ENCODE data around the gene NR3C1.

Gene NR3C1

DNA sequence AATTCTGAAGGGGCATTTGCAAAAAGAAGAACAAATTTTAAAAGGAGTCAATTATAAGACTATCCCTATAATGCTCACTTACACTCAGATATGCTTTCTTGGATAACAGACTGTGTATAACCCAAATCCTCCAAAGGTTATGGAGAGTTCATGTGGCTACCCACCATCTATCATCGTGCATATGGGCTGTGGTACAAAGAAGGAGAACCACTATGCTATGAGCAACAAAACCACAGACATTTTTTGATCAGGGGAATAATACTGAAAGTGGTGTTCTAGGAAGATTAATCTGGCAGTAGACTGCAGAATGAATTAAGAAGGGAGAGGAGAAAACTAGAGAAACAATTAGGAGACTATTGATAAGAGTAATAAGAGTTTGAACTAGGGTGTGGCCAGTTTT, 16.8 kb downstream of the NR3C1 start:
- Histone ChIP-seq H3K4me1 (ENCODE audit: control insufficient read depth, insufficient read depth, low read length, poor library complexity, severe bottlenecking) (peaks cover 15% of the 10 kb centered on the region), H3K36me3 (ENCODE audit: control insufficient read depth, insufficient read depth, low read length) (peaks cover 19% of the 10 kb centered on the region), H3K27ac (ENCODE audit: insufficient read depth, low read length, poor library complexity, severe bottlenecking) (no peak overlapping the region), H3K27me3 (replicated peaks; ENCODE audit: control insufficient read depth, insufficient read depth, low read length, poor library complexity, severe bottlenecking) (no peaks in the 10 kb centered on the region), H3K9me3 (ENCODE audit: control insufficient read depth, low read length) (peaks cover 15% of the 10 kb centered on the region), H3K4me3 (ENCODE audit: insufficient read depth, low read depth, low read length, poor library complexity, severe bottlenecking) (no peak overlapping the region)
- no peak for DNase-seq

DNA sequence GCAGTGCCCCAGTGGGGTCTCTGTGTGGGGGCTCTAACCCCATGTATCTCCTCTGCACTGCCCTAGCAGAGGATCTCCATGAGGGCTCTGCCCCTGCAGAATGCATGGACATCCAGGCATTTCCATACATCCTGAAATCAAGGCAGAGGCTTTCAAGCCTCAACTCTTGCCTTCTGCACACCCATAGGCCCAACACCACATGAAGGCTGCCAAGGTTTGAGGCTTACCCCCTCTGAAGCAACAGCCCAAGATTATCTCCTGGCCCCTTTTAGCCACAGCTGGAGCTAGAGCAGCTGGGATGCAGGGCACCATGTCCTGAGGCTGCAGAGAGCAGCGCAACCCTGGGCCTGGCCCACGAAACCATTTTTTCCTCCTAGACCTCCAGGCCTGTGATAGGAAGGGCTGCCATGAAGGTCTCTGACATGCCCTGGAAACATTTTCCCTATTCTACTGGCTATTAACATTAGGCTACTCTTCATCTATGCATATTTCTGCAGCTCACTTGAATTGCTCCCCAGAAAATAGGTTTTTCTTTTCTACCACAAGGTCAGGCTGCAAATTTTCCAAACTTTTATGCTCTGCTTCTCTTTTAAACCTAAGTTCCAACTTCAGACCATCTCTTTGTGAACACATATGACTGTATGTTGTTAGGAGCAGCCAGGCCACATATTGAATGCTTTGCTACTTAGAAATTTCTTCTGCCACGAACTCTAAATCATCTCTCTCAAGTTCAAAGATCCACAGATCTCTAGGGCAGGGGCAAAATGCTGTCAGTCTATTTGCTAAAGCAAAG, 18.4 kb downstream of the NR3C1 start:
- Histone ChIP-seq H3K27ac (ENCODE audit: insufficient read depth, low read length, poor library complexity, severe bottlenecking) (no peak overlapping the region), H3K4me1 (ENCODE audit: control insufficient read depth, insufficient read depth, low read length, poor library complexity, severe bottlenecking) (peaks cover 5% of the 10 kb centered on the region), H3K9me3 (ENCODE audit: control insufficient read depth, low read length) (peaks cover 15% of the 10 kb centered on the region), H3K27me3 (replicated peaks; ENCODE audit: control insufficient read depth, insufficient read depth, low read length, poor library complexity, severe bottlenecking) (no peaks in the 10 kb centered on the region), H3K4me3 (ENCODE audit: insufficient read depth, low read depth, low read length, poor library complexity, severe bottlenecking) (no peak overlapping the region), H3K36me3 (ENCODE audit: control insufficient read depth, insufficient read depth, low read length) (peaks cover 19% of the 10 kb centered on the region)
- no peak for DNase-seq

DNA sequence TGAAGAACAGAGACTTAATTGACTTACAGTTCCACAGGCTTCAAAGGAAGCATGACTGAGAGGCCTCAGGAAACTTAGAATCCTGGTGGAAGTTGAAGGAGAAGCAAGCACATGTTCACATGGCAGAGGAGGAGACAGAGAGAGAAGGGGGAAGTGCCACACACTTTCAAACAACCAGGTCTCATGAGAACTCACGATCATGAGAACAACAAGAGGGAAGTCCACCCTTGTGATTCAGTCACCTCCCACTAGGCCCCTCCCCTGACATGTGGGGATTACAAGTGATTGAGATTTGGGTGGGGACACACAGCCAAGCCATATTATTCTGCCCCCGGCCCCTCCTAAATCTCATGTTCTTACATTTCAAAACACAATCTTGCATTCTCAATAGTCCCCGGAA, 19.5 kb downstream of the NR3C1 start:
- Histone ChIP-seq H3K9me3 (ENCODE audit: control insufficient read depth, low read length) (peaks cover 15% of the 10 kb centered on the region), H3K36me3 (ENCODE audit: control insufficient read depth, insufficient read depth, low read length) (peaks cover 19% of the 10 kb centered on the region), H3K27ac (ENCODE audit: insufficient read depth, low read length, poor library complexity, severe bottlenecking) (no peak overlapping the region), H3K4me1 (ENCODE audit: control insufficient read depth, insufficient read depth, low read length, poor library complexity, severe bottlenecking) (peaks cover 5% of the 10 kb centered on the region), H3K27me3 (replicated peaks; ENCODE audit: control insufficient read depth, insufficient read depth, low read length, poor library complexity, severe bottlenecking) (no peaks in the 10 kb centered on the region), H3K4me3 (ENCODE audit: insufficient read depth, low read depth, low read length, poor library complexity, severe bottlenecking) (no peak overlapping the region)
- DNase-seq, result no peak

DNA sequence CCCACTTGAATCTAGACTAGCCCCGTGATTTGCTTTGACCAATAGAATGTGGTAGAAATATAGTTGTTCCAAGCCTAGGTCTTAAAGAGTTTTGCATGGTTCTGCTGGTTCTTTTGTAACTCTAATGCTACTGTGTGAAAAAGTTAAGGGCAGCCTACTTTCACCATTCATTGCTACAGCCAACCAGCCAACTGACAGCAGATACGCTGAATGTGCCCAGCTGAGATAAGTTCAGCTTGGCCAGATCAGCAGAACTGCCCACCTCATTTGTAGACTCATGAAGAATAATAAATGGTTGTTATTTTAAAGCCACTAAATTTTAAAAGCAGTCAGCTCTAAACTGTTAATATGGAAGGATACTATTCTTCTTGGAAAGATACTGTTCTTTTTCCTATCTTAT, 23.9 kb downstream of the NR3C1 start:
- H3K27me3 ChIP-seq (replicated peaks; ENCODE audit: control insufficient read depth, insufficient read depth, low read length, poor library complexity, severe bottlenecking), result no peaks in the 10 kb centered on the region
- no peak for DNase-seq
- H3K4me3 ChIP-seq (ENCODE audit: insufficient read depth, low read depth, low read length, poor library complexity, severe bottlenecking), result no peak overlapping the region
- no peaks in the 10 kb centered on the region for H3K9me3 ChIP-seq (ENCODE audit: control insufficient read depth, low read length)
- H3K36me3 ChIP-seq (ENCODE audit: control insufficient read depth, insufficient read depth, low read length), result peaks cover 5% of the 10 kb centered on the region
- H3K27ac ChIP-seq (ENCODE audit: insufficient read depth, low read length, poor library complexity, severe bottlenecking), result no peak overlapping the region
- H3K4me1 ChIP-seq (ENCODE audit: control insufficient read depth, insufficient read depth, low read length, poor library complexity, severe bottlenecking), result peaks cover 6% of the 10 kb centered on the region

DNA sequence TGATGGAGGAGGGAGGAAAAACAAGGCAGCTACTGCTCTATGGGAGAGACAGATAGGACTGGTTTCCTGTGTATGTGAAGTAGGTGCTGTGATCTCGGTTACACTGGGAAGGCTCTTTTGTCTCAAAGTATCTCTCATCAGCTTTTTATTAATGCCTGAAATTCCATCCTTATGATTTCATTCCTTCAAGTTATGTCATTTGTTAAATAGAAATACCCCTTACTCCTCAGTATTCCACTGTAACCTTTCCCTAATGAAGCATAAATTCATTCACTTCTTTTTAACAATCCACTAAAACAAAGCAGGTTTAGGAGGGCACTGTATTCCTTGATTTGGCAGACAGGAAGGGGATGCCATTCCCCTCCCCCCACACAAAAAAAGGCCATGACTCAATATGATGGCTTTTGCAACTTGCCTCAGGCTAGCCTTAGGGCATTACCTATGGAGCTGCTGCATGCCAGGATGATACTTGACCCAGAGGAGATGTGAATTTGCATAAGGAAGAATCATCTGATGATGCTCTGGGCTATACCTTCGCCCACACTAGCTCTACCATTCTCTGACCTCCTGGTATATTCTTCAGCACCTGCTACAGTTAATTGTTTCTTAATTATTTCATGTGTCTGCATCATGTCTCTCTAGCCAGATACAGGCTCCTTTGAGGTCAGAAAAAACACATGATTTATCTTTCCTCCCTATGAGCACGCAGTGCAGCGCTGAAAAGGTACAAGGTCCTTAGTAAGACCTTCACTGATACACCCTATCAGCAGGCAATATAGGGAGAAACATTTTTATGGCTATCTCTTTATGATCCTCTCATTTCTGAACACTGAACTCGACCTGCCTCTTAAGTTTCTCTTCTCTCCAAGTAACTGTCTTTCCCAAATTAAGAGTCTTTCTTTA, 26.3 kb downstream of the NR3C1 start:
- DNase-seq, result no peak
- peaks cover 6% of the 10 kb centered on the region for H3K4me1 ChIP-seq (ENCODE audit: control insufficient read depth, insufficient read depth, low read length, poor library complexity, severe bottlenecking)

DNA sequence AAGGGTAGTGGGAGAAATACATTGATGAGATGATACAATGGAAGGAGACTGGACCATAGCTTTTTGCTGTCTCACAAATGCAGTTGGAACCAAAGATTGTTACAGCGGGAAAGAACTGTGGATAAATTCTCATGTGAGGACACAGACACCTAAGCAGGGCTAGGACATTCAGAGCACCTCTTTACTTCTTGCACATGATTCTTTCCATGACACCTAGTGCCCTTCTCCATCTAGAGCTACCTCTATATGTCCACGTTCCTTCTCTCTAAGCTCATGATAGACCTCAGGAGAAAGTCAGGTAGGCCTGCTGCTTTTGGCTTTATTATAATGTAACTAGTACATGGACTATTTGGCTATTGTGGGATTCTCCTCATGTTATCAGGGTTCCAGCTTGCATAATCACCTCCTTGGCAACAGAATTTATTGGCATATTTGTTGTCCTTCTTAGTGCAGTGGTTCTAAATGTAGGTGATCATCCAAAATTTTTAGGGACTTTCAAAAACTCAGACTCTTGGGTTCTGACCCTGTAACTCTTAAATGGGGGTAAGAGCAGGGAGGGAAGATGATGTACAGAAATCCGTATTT, 27.2 kb downstream of the NR3C1 start:
- no peak overlapping the region for H3K4me3 ChIP-seq (ENCODE audit: insufficient read depth, low read depth, low read length, poor library complexity, severe bottlenecking)
- no peaks in the 10 kb centered on the region for H3K27me3 ChIP-seq (replicated peaks; ENCODE audit: control insufficient read depth, insufficient read depth, low read length, poor library complexity, severe bottlenecking)
- H3K36me3 ChIP-seq (ENCODE audit: control insufficient read depth, insufficient read depth, low read length), result no peaks in the 10 kb centered on the region
- H3K9me3 ChIP-seq (ENCODE audit: control insufficient read depth, low read length), result no peaks in the 10 kb centered on the region
- peaks cover 6% of the 10 kb centered on the region for H3K4me1 ChIP-seq (ENCODE audit: control insufficient read depth, insufficient read depth, low read length, poor library complexity, severe bottlenecking)
- H3K27ac ChIP-seq (ENCODE audit: insufficient read depth, low read length, poor library complexity, severe bottlenecking), result no peak overlapping the region
- no peak for DNase-seq

More for the DNA sequence above, 26.3 kb downstream of the NR3C1 start:
- no peaks in the 10 kb centered on the region for H3K9me3 ChIP-seq (ENCODE audit: control insufficient read depth, low read length)
- no peak overlapping the region for H3K4me3 ChIP-seq (ENCODE audit: insufficient read depth, low read depth, low read length, poor library complexity, severe bottlenecking)
- H3K27me3 ChIP-seq (replicated peaks; ENCODE audit: control insufficient read depth, insufficient read depth, low read length, poor library complexity, severe bottlenecking), result no peaks in the 10 kb centered on the region
- no peak overlapping the region for H3K27ac ChIP-seq (ENCODE audit: insufficient read depth, low read length, poor library complexity, severe bottlenecking)
- no peaks in the 10 kb centered on the region for H3K36me3 ChIP-seq (ENCODE audit: control insufficient read depth, insufficient read depth, low read length)

DNA sequence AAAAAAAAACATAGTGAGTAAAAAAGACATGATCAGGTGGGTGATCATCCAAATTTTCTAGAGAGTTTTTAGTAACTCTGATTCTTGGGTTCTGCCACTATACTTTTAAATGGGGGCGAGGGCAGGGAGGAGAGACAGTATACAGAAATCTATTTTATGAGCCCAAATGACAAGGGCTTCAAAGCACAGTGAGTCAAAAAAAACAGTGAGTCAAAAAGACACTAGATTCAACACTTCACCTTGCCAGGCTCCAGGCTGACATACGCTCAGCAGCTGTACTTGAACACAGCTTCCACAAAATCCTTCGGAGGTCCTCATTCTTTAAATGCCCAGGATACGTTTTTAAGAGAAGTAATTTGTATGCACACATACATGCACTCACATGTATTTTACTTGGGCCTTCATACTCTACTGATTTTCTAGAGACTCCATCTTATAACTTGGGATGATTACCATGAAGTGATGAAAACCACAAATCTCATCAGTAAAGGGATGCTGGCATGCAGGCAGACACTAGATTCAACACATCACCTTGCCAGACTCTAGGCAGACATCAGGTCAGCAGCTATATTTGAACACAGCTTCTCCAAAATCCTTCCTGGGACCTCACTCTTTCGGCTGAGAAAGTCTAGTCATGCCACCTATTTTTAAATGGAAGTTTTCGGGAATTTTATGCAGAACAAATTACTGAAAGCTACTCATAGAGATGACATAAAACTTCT, 28.8 kb downstream of the NR3C1 start:
- no peaks in the 10 kb centered on the region for H3K27me3 ChIP-seq (replicated peaks; ENCODE audit: control insufficient read depth, insufficient read depth, low read length, poor library complexity, severe bottlenecking)
- peaks cover 6% of the 10 kb centered on the region for H3K4me1 ChIP-seq (ENCODE audit: control insufficient read depth, insufficient read depth, low read length, poor library complexity, severe bottlenecking)
- no peak overlapping the region for H3K27ac ChIP-seq (ENCODE audit: insufficient read depth, low read length, poor library complexity, severe bottlenecking)
- DNase-seq, result no peak
- H3K4me3 ChIP-seq (ENCODE audit: insufficient read depth, low read depth, low read length, poor library complexity, severe bottlenecking), result no peak overlapping the region
- H3K36me3 ChIP-seq (ENCODE audit: control insufficient read depth, insufficient read depth, low read length), result no peaks in the 10 kb centered on the region
- H3K9me3 ChIP-seq (ENCODE audit: control insufficient read depth, low read length), result no peaks in the 10 kb centered on the region

DNA sequence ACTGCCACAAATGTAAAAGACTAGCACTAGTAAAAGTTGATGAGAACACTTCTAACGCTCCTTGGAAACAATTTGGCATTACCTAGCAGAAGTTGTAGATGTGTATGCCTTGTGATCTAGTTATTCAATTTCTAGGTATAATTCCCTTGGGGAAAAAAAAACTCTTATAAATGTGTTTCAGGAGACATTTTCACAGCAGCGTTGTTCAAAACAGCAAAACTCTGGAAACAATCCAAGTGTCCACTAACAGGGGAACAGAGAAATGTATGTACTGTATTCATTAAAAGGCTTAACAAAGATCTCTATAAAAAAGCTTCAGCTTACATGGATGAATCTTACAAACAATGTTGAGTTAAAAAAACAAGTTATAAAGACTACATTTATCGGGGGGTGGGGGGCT, 30.4 kb downstream of the NR3C1 start:
- H3K9me3 ChIP-seq (ENCODE audit: control insufficient read depth, low read length), result no peaks in the 10 kb centered on the region
- no peaks in the 10 kb centered on the region for H3K27me3 ChIP-seq (replicated peaks; ENCODE audit: control insufficient read depth, insufficient read depth, low read length, poor library complexity, severe bottlenecking)
- H3K4me1 ChIP-seq (ENCODE audit: control insufficient read depth, insufficient read depth, low read length, poor library complexity, severe bottlenecking), result peaks cover 6% of the 10 kb centered on the region
- H3K27ac ChIP-seq (ENCODE audit: insufficient read depth, low read length, poor library complexity, severe bottlenecking), result no peak overlapping the region
- DNase-seq, result no peak
- H3K4me3 ChIP-seq (ENCODE audit: insufficient read depth, low read depth, low read length, poor library complexity, severe bottlenecking), result no peak overlapping the region
- H3K36me3 ChIP-seq (ENCODE audit: control insufficient read depth, insufficient read depth, low read length), result no peaks in the 10 kb centered on the region

DNA sequence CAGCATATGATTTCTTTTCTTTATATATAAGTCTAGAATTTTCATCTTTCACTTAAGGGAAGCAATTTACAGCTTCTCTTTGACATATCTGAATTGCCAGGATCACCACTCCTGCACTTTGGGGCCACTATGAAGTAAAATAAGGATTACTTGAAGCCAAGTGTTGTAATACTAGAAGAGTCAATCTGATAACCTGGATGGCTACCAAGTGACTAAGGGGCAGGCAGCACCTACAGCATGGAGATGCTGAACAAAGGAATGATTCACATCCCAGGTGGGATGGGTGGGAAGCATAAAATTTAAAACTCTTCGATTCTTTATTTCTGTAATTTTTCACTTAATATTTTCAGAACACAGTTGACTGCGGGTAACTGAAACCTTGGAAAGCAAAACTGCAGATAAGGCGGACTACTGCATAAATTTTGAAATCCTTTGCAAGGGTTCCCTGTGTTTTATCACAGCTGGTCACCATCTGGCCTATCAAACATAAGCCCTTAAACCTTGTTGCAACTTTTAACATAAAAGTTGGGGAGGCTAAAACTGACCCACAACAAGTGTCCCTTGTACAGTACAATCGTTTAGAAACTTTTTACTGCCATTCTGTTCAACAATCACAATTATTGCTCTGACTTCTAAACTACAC, 31.2 kb downstream of the NR3C1 start:
- Histone ChIP-seq H3K27me3 (replicated peaks; ENCODE audit: control insufficient read depth, insufficient read depth, low read length, poor library complexity, severe bottlenecking) (no peaks in the 10 kb centered on the region), H3K9me3 (ENCODE audit: control insufficient read depth, low read length) (no peaks in the 10 kb centered on the region), H3K36me3 (ENCODE audit: control insufficient read depth, insufficient read depth, low read length) (no peaks in the 10 kb centered on the region), H3K4me1 (ENCODE audit: control insufficient read depth, insufficient read depth, low read length, poor library complexity, severe bottlenecking) (peaks cover 4% of the 10 kb centered on the region), H3K4me3 (ENCODE audit: insufficient read depth, low read depth, low read length, poor library complexity, severe bottlenecking) (no peak overlapping the region), H3K27ac (ENCODE audit: insufficient read depth, low read length, poor library complexity, severe bottlenecking) (no peak overlapping the region)
- DNase-seq, result no peak
